Bone marrow (tissue), 2 donors: ENCODE data around the gene IFNA1.
"Not testable (repeated sequence)": the region's sequence is repeated elsewhere in the genome, so short reads cannot be mapped to it uniquely, and the experiment has no call there.

ENCODE experiments used
- DNase-seq, 2 donors: peaks; one replicate each; lab custom pipeline; 2025; lab: John Stamatoyannopoulos, UW

Gene IFNA1

GRCh38 chr9:21449312-21449711 is 9.1 kb downstream of the IFNA1 start:
- not testable (repeated sequence) for DNase-seq

GRCh38 chr9:21450733-21451394 is 10.6 kb downstream of the IFNA1 start:
- DNase-seq, result no peak

GRCh38 chr9:21452681-21453080 is 12.4 kb downstream of the IFNA1 start:
- no peak for DNase-seq

- DNase-seq, result no peak
Observed at GRCh38 chr9:21454149-21454548, 13.9 kb downstream of the IFNA1 start.

- DNase-seq, result peak in 1 of 2 donors; percentile 24
Observed at GRCh38 chr9:21455320-21455719, 15.1 kb downstream of the IFNA1 start.

GRCh38 chr9:21461377-21461776 is 21.1 kb downstream of the IFNA1 start:
- no peak for DNase-seq

GRCh38 chr9:21465138-21465537 is 24.9 kb downstream of the IFNA1 start:
- DNase-seq, result no peak

GRCh38 chr9:21465859-21466518 is 25.8 kb downstream of the IFNA1 start:
- peak in 1 of 2 donors; percentile 46 for DNase-seq

- no peak for DNase-seq
Observed at GRCh38 chr9:21470126-21470525, 29.9 kb downstream of the IFNA1 start.

GRCh38 chr9:21473236-21473635 is 33.0 kb downstream of the IFNA1 start:
- DNase-seq, result no peak

- no peak for DNase-seq
Observed at GRCh38 chr9:21477466-21477865, 37.2 kb downstream of the IFNA1 start.

- DNase-seq, result no peak
Observed at GRCh38 chr9:21479152-21479702, 39.0 kb downstream of the IFNA1 start.

- DNase-seq, result peak in 1 of 2 donors; percentile 85
Observed at GRCh38 chr9:21481470-21482056, 41.3 kb downstream of the IFNA1 start.

GRCh38 chr9:21482213-21482612 is 42.0 kb downstream of the IFNA1 start, which contains the start of gene IFNE:
TSS of gene IFNE (minus strand) at chr9:21482313. CDS start at chr9:21481694, 619 bp downstream.
- no peak for DNase-seq
